Suprapubic skin (tissue), 4 donors: ENCODE measurements around the gene CDA. TPM values are rescaled to one million over a fixed set of nuclear protein-coding genes. Genes with fewer than 3 reads are reported as not detected.

ENCODE experiments used
- DNase-seq, 2 donors: peaks; one replicate each; pipeline ENCODE4 v3.0.0-alpha.2; 2019; ENCODE audit warnings: low spot score in 2 of 2
- H3K27ac ChIP-seq: fragments of 200-600 bp; sonication (generic); one replicate; pipeline ENCODE4 v1.5.1; 2019
- H3K27me3 ChIP-seq: fragments of 200-600 bp; sonication (generic); one replicate; pipeline ENCODE4 v1.5.1; 2019
- H3K36me3 ChIP-seq: fragments of 200-600 bp; sonication (generic); one replicate; pipeline ENCODE4 v1.5.1; 2019
- H3K4me1 ChIP-seq: fragments of 200-600 bp; sonication (generic); one replicate; pipeline ENCODE4 v1.5.1; 2019
- H3K4me3 ChIP-seq: fragments of 200-600 bp; sonication (generic); one replicate; pipeline ENCODE4 v1.5.1; 2019; ENCODE audit warnings: mild to moderate bottlenecking
- H3K9me3 ChIP-seq: fragments of 200-600 bp; sonication (generic); one replicate; pipeline ENCODE4 v1.5.1; 2019
- EP300 ChIP-seq: sonication (generic); formaldehyde crosslinking; IDR thresholded peaks from one replicate; pipeline ENCODE4 v1.6.1; 2017; ENCODE audit warnings: antibody characterized with exemption
- POLR2A ChIP-seq, 2 donors: fragments of 450-650 bp; IDR thresholded peaks; one replicate each; pipeline ENCODE4 v1.6.1; 2017; ENCODE audit warnings: antibody characterized with exemption in 2 of 2, mild to moderate bottlenecking in 2 of 2, moderate library complexity in 2 of 2
- POLR2AphosphoS5 ChIP-seq, 3 donors: sonication (generic); formaldehyde crosslinking; IDR thresholded peaks; one replicate each; pipeline ENCODE4 v1.6.1; 2017; ENCODE audit warnings: antibody characterized with exemption in 3 of 3
- WGBS: methylation state at CpG from one replicate; pipeline ENCODE4 v1.1.5; 2018; 5-methylcytosine and 5-hydroxymethylcytosine counted together
- total RNA-seq, 4 donors: library from RNA; depleted of rRNA; stranded (reverse); fragments of >200 nt; gene quantifications; one replicate each; pipeline ENCODE4 v1.1.0, GENCODE V29; 2016
- TF ChIP-seq, protein P1 (sequence below), 2 donors: fragments of 200-600 bp in 1 of 2; fragments of 450-650 bp in 1 of 2; sonication (generic) in 1 of 2; IDR thresholded peaks; one replicate each; pipeline ENCODE4 v1.5.1; 2016 to 2019; ENCODE audit warnings: antibody characterized with exemption in 2 of 2, mild to moderate bottlenecking in 1 of 2, moderate library complexity in 1 of 2

The CDA gene
- total RNA-seq, 4 donors from 2014 or later: 13.1 to 24.2 (median 15.7) TPM

DNA sequence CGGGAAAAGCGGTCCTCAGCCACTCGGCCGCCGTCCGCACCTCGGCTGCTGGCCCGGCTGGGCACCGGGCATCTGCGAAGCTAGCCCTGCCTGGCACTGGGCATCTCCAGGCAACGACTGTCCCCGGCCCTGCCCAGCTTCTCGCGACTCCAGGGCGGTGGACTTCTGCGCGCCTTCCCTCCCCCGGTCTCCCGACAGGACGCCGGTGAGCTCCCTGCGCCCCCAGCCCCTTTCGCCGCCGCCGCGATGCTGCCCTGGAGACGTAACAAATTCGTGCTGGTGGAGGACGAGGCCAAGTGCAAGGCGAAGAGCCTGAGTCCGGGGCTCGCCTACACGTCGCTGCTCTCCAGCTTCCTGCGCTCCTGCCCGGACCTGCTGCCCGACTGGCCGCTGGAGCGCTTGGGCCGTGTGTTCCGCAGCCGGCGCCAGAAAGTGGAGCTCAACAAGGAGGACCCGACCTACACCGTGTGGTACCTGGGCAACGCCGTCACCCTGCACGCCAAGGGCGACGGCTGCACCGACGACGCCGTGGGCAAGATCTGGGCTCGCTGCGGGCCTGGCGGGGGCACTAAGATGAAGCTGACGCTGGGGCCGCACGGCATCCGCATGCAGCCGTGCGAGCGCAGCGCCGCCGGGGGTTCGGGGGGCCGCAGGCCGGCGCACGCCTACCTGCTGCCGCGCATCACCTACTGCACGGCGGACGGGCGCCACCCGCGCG, 36.0 kb upstream of the CDA start:
- H3K9me3 ChIP-seq: no peaks in the 10 kb centered on the region
- DNase-seq: peak in 1 of 2 donors; percentile 72
- H3K4me1 ChIP-seq: peaks cover 39% of the 10 kb centered on the region
- H3K36me3 ChIP-seq: no peaks in the 10 kb centered on the region
- no peak overlapping the region for H3K27ac ChIP-seq
- no peak for TF ChIP-seq POLR2A (IDR thresholded peaks at IDR 0.05)
- no peak for TF ChIP-seq EP300
- TF ChIP-seq, protein P1, sequence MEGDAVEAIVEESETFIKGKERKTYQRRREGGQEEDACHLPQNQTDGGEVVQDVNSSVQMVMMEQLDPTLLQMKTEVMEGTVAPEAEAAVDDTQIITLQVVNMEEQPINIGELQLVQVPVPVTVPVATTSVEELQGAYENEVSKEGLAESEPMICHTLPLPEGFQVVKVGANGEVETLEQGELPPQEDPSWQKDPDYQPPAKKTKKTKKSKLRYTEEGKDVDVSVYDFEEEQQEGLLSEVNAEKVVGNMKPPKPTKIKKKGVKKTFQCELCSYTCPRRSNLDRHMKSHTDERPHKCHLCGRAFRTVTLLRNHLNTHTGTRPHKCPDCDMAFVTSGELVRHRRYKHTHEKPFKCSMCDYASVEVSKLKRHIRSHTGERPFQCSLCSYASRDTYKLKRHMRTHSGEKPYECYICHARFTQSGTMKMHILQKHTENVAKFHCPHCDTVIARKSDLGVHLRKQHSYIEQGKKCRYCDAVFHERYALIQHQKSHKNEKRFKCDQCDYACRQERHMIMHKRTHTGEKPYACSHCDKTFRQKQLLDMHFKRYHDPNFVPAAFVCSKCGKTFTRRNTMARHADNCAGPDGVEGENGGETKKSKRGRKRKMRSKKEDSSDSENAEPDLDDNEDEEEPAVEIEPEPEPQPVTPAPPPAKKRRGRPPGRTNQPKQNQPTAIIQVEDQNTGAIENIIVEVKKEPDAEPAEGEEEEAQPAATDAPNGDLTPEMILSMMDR (IDR thresholded peaks at IDR 0.05): no peak
- no peak for TF ChIP-seq POLR2AphosphoS5 (IDR thresholded peaks at IDR 0.05)
- H3K4me3 ChIP-seq: peak overlapping the region; percentile 46
- peaks cover 63% of the 10 kb centered on the region for H3K27me3 ChIP-seq
- 0% methylated on average over 4 of the region's 82 CpGs for WGBS

DNA sequence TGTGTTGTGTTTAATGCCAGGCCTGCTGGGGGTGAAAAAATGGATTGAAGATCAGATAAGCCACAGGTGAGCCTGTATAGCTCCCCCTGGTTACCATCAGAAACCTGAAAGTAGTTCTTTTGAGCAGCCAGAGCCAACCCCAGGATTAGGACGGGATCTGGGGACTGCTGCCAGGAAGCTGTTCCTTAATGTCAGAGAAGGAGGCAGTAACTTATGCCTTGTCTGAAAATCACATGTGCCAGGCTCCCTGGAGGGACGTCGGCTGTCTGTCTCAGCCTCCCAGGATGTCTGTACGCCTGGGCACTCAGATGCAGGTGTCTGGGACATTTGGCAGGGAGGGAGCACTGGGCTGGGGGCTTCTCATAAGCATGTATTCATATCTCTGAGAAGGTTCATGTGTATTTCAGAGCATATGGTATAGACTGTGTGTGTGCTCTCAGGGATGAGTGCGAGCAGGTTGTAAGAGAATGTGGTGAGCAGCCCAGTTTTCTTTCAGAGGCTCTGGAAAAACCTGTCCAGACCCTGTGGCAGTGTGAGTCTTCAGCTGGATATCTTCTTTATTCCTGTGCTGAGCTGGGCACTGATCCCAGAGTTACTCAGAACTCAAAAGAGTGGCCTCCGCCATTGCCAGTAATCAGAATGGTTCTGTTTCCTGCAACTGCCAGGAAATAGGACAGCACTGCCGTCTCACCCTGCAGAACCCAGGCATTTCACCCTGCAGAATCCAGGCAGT, 33.7 kb upstream of the CDA start:
- DNase-seq: no peak
- Histone ChIP-seq H3K9me3 (no peaks in the 10 kb centered on the region), H3K27ac (no peak overlapping the region), H3K4me3 (no peak overlapping the region), H3K27me3 (peaks cover 45% of the 10 kb centered on the region), H3K4me1 (peaks cover 44% of the 10 kb centered on the region), H3K36me3 (no peaks in the 10 kb centered on the region)
- 29% methylated on average over 7 of the region's 7 CpGs for WGBS
- TF ChIP-seq, protein P1 (IDR thresholded peaks at IDR 0.05): no peak
- TF ChIP-seq POLR2AphosphoS5 (IDR thresholded peaks at IDR 0.05) (no peak), POLR2A (IDR thresholded peaks at IDR 0.05) (no peak), EP300 (no peak)

DNA sequence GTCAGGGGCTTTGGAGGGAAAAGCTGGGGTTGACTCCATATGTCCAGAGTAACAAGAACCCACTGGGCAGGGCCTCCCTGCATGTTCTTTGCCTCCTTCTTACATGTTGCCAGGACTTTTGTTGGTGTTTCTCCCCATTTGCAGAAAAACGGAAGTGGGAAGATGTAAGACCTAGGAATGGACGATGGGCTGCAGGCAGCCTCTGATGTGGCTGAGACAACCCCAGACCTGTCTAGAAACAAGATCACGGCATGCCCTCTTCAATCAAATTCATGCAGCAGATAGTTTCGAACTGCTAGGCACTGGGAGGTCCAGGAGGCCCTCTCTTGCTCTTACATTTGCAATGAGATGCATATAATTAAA, 33.2 kb upstream of the CDA start:
- Histone ChIP-seq H3K9me3 (no peaks in the 10 kb centered on the region), H3K36me3 (no peaks in the 10 kb centered on the region), H3K4me3 (no peak overlapping the region), H3K4me1 (peaks cover 44% of the 10 kb centered on the region), H3K27ac (no peak overlapping the region), H3K27me3 (peaks cover 43% of the 10 kb centered on the region)
- TF ChIP-seq POLR2A (IDR thresholded peaks at IDR 0.05) (no peak), EP300 (no peak)
- 61% methylated on average over 4 of the region's 4 CpGs for WGBS
- no peak for DNase-seq

DNA sequence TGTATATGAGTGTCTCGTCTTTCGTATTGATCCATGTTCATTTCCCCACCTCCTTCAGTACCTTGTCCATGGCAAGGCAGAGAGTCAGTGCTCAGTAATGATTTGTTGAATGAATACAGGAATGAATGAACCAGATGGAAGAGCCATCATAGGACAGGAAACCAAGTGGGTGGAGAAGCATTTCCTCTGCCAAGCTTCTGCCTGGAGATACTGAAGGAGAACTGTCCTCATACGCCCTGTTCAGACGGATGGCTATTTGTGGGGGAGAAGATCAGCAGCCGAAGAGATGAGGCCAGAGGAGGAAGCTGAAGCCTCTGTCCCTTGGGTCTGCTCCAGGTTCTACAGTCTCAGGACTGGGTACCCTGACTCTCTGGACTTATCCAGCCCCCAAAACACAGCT, 30.7 kb upstream of the CDA start:
- no peak overlapping the region for H3K27ac ChIP-seq
- H3K4me1 ChIP-seq: peaks cover 31% of the 10 kb centered on the region
- H3K9me3 ChIP-seq: no peaks in the 10 kb centered on the region
- TF ChIP-seq EP300 (no peak), POLR2AphosphoS5 (IDR thresholded peaks at IDR 0.05) (no peak), POLR2A (IDR thresholded peaks at IDR 0.05) (no peak)
- TF ChIP-seq, protein P1 (IDR thresholded peaks at IDR 0.05): no peak
- no peak for DNase-seq
- peaks cover 19% of the 10 kb centered on the region for H3K27me3 ChIP-seq
- WGBS: 63% methylated on average over 5 of the region's 5 CpGs
- no peak overlapping the region for H3K4me3 ChIP-seq
- no peaks in the 10 kb centered on the region for H3K36me3 ChIP-seq

DNA sequence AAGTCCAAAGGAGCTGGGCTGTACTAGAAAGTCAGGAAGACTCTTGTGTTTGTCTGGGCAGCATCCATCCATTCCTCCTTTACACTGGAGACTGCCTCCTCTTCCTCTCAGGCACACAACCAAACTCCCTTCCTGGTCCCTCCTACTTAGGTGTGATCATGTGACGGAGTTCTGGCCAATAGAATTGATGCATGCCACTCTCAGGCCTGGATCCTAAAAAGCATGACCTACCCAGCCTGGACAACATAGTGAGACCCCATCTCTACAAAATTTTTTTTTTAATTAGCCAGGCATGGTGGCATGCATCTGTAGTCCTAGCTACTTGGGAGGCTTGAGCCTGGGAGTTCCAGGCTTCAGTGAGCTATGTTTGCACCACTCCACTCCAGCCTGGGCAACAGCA, 27.9 kb upstream of the CDA start:
- Histone ChIP-seq H3K4me3 (no peak overlapping the region), H3K36me3 (no peaks in the 10 kb centered on the region), H3K4me1 (peaks cover 4% of the 10 kb centered on the region), H3K9me3 (no peaks in the 10 kb centered on the region), H3K27me3 (peaks cover 3% of the 10 kb centered on the region), H3K27ac (no peak overlapping the region)
- WGBS: 75% methylated on average over 1 of the region's 1 CpG
- no peak for TF ChIP-seq POLR2A (IDR thresholded peaks at IDR 0.05)
- TF ChIP-seq, protein P1 (IDR thresholded peaks at IDR 0.05): no peak
- no peak for TF ChIP-seq POLR2AphosphoS5 (IDR thresholded peaks at IDR 0.05)
- no peak for TF ChIP-seq EP300
- no peak for DNase-seq
